SIG-M5 treated with dmso at 0.1 percent for 504 hours (cell line): ENCODE data around the gene CHM.
A peak's percentile ranks its signal among the peaks of the same experiment; 100 is the strongest.
"Not testable (repeated sequence)": the region's sequence is repeated elsewhere in the genome, so short reads cannot be mapped to it uniquely, and the experiment has no call there.

Source experiments
- DNase-seq: peaks from one replicate; lab custom pipeline; 2025; ENCODE audit not compliant: unreplicated experiment; lab: John Stamatoyannopoulos, UW

The CHM gene

DNA sequence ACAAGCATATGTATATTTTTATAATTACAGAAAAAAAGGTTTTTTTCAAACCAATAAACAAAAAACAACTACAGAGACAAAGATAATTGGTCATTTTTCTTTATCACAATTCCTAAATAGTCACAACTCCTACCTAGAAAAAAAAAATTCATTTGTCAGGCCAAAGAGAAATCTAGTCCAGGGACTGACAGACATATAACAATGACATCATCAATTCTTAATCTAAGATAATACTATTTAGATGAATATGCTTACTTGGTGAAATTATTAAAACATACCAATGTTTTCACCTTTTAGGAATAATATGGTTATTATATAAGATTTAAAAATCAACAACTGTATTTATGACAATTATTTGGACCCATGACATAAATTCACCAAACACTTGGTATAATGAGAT lies 48.4 kb downstream of the CHM start:
- no peak for DNase-seq

DNA sequence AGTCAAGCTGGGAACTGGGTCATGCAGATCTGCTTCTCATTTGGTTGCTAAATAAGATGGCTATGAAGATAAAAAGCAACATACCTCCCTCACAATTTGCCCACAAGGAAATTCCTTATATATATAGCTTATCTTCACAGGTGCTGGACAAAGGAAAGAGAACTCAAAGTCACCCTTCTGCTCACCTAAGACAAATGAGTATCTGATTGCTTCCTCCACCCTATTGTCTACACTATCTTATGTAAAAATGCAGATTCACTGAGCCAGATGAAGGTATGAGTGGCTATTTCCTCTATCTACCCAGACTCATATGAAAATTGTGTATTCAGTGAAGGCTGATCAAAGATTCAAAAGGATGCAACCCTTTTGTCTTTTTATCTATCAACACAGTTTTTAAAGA lies 50.8 kb downstream of the CHM start:
- no peak for DNase-seq

DNA sequence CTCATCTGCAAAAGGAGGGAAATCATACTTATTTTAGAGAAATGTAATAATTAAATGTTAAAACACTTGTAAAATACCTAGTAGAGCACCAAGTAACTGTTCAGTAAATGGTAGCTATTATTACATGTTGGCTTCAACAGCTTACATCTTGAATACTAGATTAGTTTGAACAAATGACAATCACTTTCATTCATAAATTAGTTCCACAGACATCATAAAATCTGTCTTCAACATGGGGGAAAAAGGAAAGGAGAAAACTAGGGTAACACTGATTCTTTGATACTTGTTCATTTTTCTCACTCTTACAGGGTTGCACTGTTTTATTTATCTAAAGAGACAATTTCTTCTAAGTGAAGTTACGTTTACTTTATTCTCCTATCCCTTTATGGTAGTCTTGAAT lies 51.7 kb downstream of the CHM start:
- no peak for DNase-seq

GRCh38 chrX:85994797-85995196 lies 52.6 kb downstream of the CHM start:
- no peak for DNase-seq

DNA sequence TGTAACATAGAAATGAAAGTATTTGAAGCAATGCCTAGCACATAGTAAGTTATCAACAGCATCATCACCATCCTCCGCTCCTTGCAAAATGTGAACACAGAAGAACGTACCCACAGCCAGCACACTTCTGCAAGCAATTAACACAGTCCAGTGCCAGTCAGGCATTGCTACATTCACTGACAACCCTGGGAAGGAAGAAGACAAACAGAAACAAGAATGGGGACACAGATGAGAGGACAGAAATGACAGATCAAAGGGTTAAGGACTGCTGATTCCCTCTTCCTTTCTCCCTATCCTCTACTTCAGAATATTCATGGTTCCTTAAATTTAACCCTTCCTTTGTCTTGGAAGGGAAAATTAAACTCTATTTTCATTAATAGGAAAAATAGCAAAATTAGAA lies 53.1 kb downstream of the CHM start:
- no peak for DNase-seq

GRCh38 chrX:85993539-85994197 lies 53.7 kb downstream of the CHM start:
- DNase-seq: no peak

DNA sequence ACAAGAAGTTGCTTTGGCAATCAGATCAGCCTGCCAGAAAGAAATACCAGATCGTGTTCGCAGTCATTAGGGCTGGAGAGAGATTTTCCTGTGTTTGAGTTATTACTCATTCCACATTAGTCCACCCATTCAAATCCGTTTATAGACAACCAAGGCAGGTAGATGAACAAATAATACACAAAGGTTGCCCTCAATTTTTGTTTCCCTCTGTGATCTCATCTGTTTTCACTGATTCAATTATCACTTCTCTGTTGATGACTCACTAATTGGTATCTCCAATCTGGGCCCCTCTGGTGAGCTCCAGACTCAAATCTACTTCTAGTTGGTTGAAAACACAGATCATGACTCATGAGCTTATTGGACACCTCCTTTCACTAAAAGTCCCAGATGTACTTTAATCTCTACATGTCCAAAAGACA lies 54.5 kb downstream of the CHM start:
- DNase-seq: no peak

GRCh38 chrX:85988353-85988752 lies 59.0 kb downstream of the CHM start:
- DNase-seq: no peak

GRCh38 chrX:85980286-85980685 lies 67.1 kb downstream of the CHM start:
- DNase-seq: no peak

DNA sequence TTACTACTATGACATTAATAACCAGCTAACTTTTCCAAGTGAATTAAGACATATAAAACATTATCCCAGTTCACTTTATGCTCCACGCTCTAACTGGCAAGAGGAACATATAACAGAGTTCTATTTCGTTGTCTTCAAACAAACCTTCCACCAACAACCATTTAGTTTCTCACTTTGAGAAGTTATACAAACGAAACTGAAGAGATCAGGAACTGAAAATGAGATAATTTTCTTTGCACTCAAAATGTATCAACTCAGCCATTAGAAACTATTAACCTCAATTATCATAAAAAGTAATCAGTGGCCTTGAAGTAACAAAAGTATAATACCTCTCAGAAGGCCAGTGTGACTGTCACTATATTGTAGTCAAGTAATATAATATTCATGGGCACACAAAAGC lies 70.1 kb downstream of the CHM start:
- DNase-seq: no peak

DNA sequence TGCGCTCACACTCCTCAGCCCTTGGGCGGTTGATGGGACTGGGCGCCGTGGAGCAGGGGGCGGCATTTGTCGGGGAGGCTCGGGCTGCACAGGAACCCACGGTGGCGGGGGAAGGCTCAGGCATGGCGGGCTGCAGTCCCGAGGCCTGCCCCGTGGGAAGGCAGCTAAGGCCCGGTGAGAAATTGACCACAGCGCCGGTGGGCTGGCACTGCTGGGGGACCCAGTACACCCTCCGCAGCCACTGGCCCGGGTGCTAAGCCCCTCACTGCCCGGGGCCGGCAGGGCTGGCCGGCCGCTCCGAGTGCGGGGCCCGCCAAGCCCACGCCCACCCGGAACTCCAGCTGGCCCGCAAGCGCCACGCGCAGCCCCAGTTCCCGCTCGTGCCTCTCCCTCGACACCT lies 75.0 kb downstream of the CHM start:
- not testable (repeated sequence) for DNase-seq

- no peak for DNase-seq
Observed at GRCh38 chrX:85964744-85965143, 82.6 kb downstream of the CHM start.

- no peak for DNase-seq
Observed at GRCh38 chrX:85963736-85964135, 83.6 kb downstream of the CHM start.

DNA sequence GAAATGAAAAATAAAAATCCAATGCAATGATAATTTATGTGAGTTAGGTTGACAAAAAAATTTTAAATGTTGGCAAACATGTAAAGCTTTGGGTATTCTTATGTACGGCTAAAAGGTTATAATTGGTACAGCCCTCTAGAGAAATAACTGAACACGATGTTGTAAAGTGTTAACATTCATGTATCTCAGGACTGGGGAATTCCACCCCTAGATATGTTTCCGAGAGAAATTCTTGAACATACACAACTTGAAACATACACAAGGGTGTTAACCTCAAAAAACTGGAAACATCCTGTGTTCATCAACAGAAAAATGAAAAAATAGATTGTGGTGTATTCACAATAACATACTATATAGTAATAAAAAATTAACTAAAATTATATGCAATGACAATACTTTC lies 91.8 kb downstream of the CHM start:
- DNase-seq: no peak

GRCh38 chrX:85944751-85945150 lies 102.6 kb downstream of the CHM start:
- not testable (repeated sequence) for DNase-seq

DNA sequence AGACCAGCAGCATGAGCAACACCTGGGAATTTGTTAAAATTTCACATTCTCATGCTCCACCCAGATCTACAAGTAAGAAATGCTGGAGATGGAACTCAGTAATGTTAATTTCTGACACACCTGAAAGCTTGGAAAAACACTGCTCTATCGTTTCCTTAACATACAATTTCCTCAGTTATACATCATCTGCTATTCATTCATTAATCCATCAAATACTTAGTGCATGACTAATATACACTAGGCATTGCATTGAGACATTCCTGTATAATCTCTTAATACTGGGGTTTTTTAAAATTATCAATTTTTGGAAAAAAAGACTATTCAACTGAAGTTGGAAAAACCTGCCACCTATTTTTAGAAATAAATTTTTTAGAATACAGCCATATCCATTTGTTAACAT lies 106.1 kb downstream of the CHM start:
- DNase-seq: no peak

DNA sequence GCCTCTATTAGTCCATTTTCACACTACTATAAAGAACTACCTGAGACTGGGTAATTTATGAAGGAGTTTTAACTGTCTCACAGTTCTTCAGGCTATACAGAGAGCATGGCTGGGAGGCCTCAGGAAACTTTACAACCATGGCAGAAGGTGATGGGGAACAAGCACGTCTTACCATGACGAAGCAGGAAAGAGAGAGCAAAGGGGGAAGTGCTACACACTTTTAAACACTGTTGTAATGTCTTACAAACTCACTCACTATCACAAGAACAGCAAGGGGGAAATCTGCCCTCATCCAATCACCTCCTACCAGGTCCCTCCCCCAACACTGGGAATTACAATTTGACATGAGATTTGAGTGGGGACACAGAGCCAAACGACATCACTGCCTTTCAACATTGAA lies 107.4 kb downstream of the CHM start:
- not testable (repeated sequence) for DNase-seq

DNA sequence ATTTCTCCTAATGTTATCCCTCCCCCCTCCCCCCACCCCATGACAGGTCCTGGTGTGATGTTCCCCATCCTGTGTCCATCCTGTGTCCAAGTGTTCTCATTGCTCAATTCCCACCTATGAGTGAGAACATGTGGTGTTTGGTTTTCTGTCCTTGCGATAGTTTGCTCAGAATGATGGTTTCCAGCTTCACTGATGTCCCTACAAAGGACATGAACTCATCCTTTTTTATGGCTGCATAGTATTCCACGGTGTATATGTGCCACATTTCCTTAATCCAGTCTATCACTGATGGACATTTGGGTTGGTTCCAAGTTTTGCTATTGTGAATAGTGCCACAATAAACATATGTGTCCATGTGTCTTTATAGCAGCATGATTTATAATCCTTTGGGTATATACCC lies 113.0 kb downstream of the CHM start:
- DNase-seq: not testable (repeated sequence)

- DNase-seq: peak; percentile 5
Observed at GRCh38 chrX:85930099-85930498, 117.3 kb downstream of the CHM start.

GRCh38 chrX:85928606-85929005 lies 118.8 kb downstream of the CHM start:
- no peak for DNase-seq

- no peak for DNase-seq
Observed at GRCh38 chrX:85927740-85928139, 119.6 kb downstream of the CHM start.

DNA sequence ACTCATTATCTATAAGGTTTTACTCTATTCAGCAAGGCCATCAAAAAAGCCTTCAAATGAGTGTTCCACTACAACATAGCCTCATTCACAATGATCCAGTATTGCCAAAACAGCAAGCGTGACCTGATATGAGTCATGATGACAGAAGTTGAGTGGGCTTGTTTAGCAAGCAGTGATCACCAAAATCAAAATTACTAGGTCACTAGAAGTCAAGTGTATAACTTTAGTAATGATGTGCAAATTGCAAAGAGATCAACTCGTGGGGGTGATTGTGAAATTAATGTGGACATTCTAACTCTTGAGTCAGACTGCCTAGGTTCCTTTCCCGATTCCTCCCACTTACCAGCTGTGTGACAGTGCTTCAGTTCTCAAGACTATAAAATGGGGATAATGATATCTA lies 124.5 kb downstream of the CHM start:
- no peak for DNase-seq

DNA sequence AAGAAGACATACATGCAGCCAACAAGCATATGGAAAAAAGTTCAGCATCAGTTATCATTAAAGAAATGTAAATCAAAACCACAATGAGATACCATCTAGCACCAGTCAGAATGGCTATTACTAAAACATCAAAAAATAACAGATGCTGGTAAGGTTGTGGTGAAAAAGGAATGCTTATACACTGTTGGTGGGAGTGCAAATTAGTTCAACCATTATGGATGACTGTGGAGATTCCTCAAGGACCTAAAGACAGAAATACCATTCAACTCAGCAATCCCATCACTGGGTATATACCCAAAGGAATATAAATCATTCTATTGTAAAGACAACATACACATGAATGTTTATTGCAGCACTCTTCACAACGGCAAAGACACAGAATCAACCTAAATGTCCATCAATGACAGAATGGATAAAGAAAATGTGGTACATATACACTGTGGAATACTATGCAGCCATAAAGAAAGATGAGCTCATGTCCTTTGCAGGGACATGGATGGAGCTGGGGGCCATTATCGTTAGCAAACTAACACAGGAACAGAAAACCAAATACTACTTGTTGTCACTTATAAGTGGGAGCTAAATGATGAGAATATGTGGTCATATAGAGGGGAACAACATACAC lies 130.6 kb downstream of the CHM start:
- DNase-seq: not testable (repeated sequence)
